GM12878 (cell line): ENCODE data around the gene RAP1GAP. TPM values are rescaled to one million over a fixed set of nuclear protein-coding genes. Genes with fewer than 3 reads are reported as not detected.

ENCODE experiments used
- ATAC-seq: fragments of 200-7000 bp; cut with Tn5 transposase; 3 replicates; pipeline ENCODE4 v1.9.1; 2020; ENCODE audit warnings: mild to moderate bottlenecking, moderate library complexity
- BruUV-seq: library from RNA; stranded (reverse); fragments of 400-500 nt; replicated peaks from 2 replicates; lab custom pipeline; 2021; lab: Mats Ljungman, UMichigan
- CTCF ChIA-PET: fragments of 300-600 bp; sonication (Branson Sonifier 250); formaldehyde crosslinking; extraction: SDS; loops from one replicate; lab custom pipeline; 2021; ENCODE audit warnings: inconsistent platforms; lab: Yijun Ruan, JAX
- POLR2A ChIA-PET: fragments of 350-600 bp; formaldehyde crosslinking; extraction: SDS; loops from one replicate; lab custom pipeline; 2021; ENCODE audit warnings: inconsistent platforms; lab: Charles Lee
- RAD21 ChIA-PET: fragments of 300-600 bp; sonication (Branson Sonifier 250); formaldehyde crosslinking; loops from one replicate; lab custom pipeline; 2023; ENCODE audit warnings: antibody characterized with exemption; ENCODE audit not compliant: unreplicated experiment; lab: Charles Lee
- SMC1A ChIA-PET: fragments of 300-600 bp; sonication (Branson Sonifier 250); formaldehyde crosslinking; loops from one replicate; lab custom pipeline; 2023; ENCODE audit not compliant: unreplicated experiment, uncharacterized antibody; lab: Charles Lee
- DNase-seq: peaks from one replicate; pipeline ENCODE4 v3.0.0-alpha.2; 2011; ENCODE audit warnings: low read depth, low spot score
- FAIRE-seq: peaks from 3 replicates; lab custom pipeline; 2011; peaks lifted over from hg19 to GRCh38; lab: Jason Lieb, UNC
- H2AFZ ChIP-seq: 2 replicates; pipeline ENCODE4 v1.6.0; 2011; ENCODE audit warnings: low read depth, low read length, control low read depth; ENCODE audit not compliant: control insufficient read depth
- H3K27ac ChIP-seq: 2 replicates; pipeline ENCODE4 v1.5.1; 2011; ENCODE audit warnings: control low read depth; ENCODE audit not compliant: control insufficient read depth, insufficient read depth
- H3K27me3 ChIP-seq, 2 experiments: replicated peaks in 1 of 2; 2 replicates each; pipeline versions ENCODE4 v1.6.0 to v1.6.1; 2011; ENCODE audit warnings: low read length in 1 of 2; ENCODE audit not compliant: control insufficient read depth in 2 of 2, insufficient read depth in 2 of 2
- H3K36me3 ChIP-seq, 2 experiments: 2 replicates each; pipeline ENCODE4 v1.5.1; 2011; ENCODE audit warnings: low read length in 1 of 2; ENCODE audit not compliant: control insufficient read depth in 2 of 2, insufficient read depth in 2 of 2
- H3K4me1 ChIP-seq: 2 replicates; pipeline ENCODE4 v1.6.1; 2011; ENCODE audit warnings: mild to moderate bottlenecking, low read length, moderate library complexity, mixed read lengths; ENCODE audit not compliant: control insufficient read depth, insufficient read depth
- H3K4me2 ChIP-seq: 2 replicates; pipeline ENCODE4 v1.6.0; 2011; ENCODE audit warnings: control low read depth; ENCODE audit not compliant: control insufficient read depth, insufficient read depth
- H3K4me3 ChIP-seq: fragments of 200-600 bp; sonication (generic); 2 replicates; pipeline ENCODE4 v1.5.1; 2016
- H3K79me2 ChIP-seq: 2 replicates; pipeline ENCODE4 v1.6.0; 2011; ENCODE audit warnings: low read length; ENCODE audit not compliant: control insufficient read depth, insufficient read depth
- H3K9ac ChIP-seq: 2 replicates; pipeline ENCODE4 v1.8.0; 2011; ENCODE audit warnings: low read length, control low read depth, mixed read lengths; ENCODE audit not compliant: control insufficient read depth, insufficient read depth
- H3K9me3 ChIP-seq: replicated peaks from 3 replicates; pipeline ENCODE4 v1.5.1; 2011; ENCODE audit warnings: mild to moderate bottlenecking, low read length; ENCODE audit not compliant: control insufficient read depth, insufficient read depth
- H4K20me1 ChIP-seq: 2 replicates; pipeline ENCODE4 v1.6.0; 2011; ENCODE audit not compliant: control insufficient read depth, insufficient read depth
- CEBPB ChIP-seq, 2 experiments: fragments of 150-350 bp in 1 of 2; IDR thresholded peaks; 2 replicates each; pipeline ENCODE4 v1.6.1; 2012 to 2014; ENCODE audit warnings: low read depth in 2 of 2, low read length in 2 of 2, borderline replicate concordance in 1 of 2, inconsistent platforms in 1 of 2
- JUND ChIP-seq: IDR thresholded peaks from 2 replicates; pipeline ENCODE4 v1.6.1; 2012; ENCODE audit warnings: low read depth, mild to moderate bottlenecking, low read length, improper control_type of control experiment, moderate library complexity
- NR2C2 ChIP-seq: IDR thresholded peaks from 2 replicates; pipeline ENCODE4 v1.6.1; 2011; ENCODE audit warnings: borderline replicate concordance, low read depth; ENCODE audit not compliant: control insufficient read depth, insufficient read length
- PBX3 ChIP-seq: IDR thresholded peaks from 2 replicates; pipeline ENCODE4 v1.6.1; 2011; ENCODE audit warnings: mild to moderate bottlenecking, low read depth, low read length, moderate library complexity; ENCODE audit not compliant: insufficient replicate concordance
- PRDM15 ChIP-seq: fragments of 450-650 bp; formaldehyde crosslinking; IDR thresholded peaks from 2 replicates; pipeline ENCODE4 v1.4.0; 2020; ENCODE audit warnings: mild to moderate bottlenecking, moderate library complexity
- RAD51 ChIP-seq: fragments of 450-650 bp; IDR thresholded peaks from 2 replicates; pipeline ENCODE4 v1.6.1; 2016; ENCODE audit warnings: moderate library complexity, mild to moderate bottlenecking, inconsistent platforms
- SMC3 ChIP-seq: IDR thresholded peaks from 2 replicates; pipeline ENCODE4 v1.6.1; 2011; ENCODE audit warnings: low read length, improper control_type of control experiment, borderline replicate concordance
- SUZ12 ChIP-seq: fragments of 200-600 bp; sonication (generic); IDR thresholded peaks from one replicate; pipeline ENCODE4 v1.6.1; 2018; ENCODE audit warnings: antibody characterized with exemption, mild to moderate bottlenecking; ENCODE audit not compliant: unreplicated experiment
- ZBTB33 ChIP-seq: fragments of 450-650 bp; IDR thresholded peaks from 2 replicates; pipeline ENCODE4 v1.6.1; 2017; ENCODE audit warnings: mild to moderate bottlenecking
- WGBS: methylation state at CpG from one replicate; pipeline ENCODE4 v1.1.6; 2016; ENCODE audit warnings: low lambda C conversion rate; ENCODE audit not compliant: insufficient replicate concordance, insufficient coverage; ENCODE audit errors: missing lambda C conversion rate; 5-methylcytosine and 5-hydroxymethylcytosine counted together
- in situ Hi-C: fragments of 300-500 bp; cut with MboI; formaldehyde crosslinking; loops from 9 replicates; pipeline ENCODE4 v1.14.3; 2018; ENCODE audit warnings: mixed read lengths
- intact Hi-C: fragments of 100-400 bp; cut with micrococcal nuclease; formaldehyde crosslinking; loops from one replicate; pipeline ENCODE4 v1.14.2; 2022; ENCODE audit not compliant: unreplicated experiment
- polyA plus RNA-seq, 11 experiments: library from polyadenylated mRNA; depleted of rRNA in 4 of 11; unstranded in 6 of 11; stranded (reverse) in 5 of 11; fragments of >200 nt; fragmentation: Nextera tagmentation in 4 of 11; fragmentation: Illumina TruSeq in 1 of 11; extraction: Ambion mirVana in 4 of 11; extraction: Trizol in 1 of 11; gene quantifications; 1 replicate in 1 of 11; 2 replicates in 10 of 11; pipeline versions ENCODE4 v1.2.1 to v1.2.3, GENCODE V29; 2011 to 2016; ENCODE audit warnings: inconsistent platforms in 2 of 11, missing spikeins in 2 of 11, low read depth in 1 of 11
- total RNA-seq, 4 experiments: library from RNA; depleted of rRNA in 3 of 4; stranded (reverse); fragments of >200 nt in 3 of 4; fragmentation: Illumina TruSeq in 1 of 4; extraction: Trizol in 1 of 4; gene quantifications; 2 replicates each; pipeline versions ENCODE4 v1.2.1 to v1.2.3, GENCODE V29; 2013 to 2021
- TF ChIP-seq, protein P1 (sequence below): fragments of 450-650 bp; conservative IDR thresholded peaks from 2 replicates; pipeline ENCODE4 v1.6.1; 2017; ENCODE audit warnings: mild to moderate bottlenecking, moderate library complexity

The RAP1GAP gene
- total and polyA plus RNA-seq, 10 of the 15 experiments (the other 5 are each of a cell fraction or from before 2014, with no cell fraction given): 0.04 to 0.96 (median 0.09) TPM; not detected in 3

DNA sequence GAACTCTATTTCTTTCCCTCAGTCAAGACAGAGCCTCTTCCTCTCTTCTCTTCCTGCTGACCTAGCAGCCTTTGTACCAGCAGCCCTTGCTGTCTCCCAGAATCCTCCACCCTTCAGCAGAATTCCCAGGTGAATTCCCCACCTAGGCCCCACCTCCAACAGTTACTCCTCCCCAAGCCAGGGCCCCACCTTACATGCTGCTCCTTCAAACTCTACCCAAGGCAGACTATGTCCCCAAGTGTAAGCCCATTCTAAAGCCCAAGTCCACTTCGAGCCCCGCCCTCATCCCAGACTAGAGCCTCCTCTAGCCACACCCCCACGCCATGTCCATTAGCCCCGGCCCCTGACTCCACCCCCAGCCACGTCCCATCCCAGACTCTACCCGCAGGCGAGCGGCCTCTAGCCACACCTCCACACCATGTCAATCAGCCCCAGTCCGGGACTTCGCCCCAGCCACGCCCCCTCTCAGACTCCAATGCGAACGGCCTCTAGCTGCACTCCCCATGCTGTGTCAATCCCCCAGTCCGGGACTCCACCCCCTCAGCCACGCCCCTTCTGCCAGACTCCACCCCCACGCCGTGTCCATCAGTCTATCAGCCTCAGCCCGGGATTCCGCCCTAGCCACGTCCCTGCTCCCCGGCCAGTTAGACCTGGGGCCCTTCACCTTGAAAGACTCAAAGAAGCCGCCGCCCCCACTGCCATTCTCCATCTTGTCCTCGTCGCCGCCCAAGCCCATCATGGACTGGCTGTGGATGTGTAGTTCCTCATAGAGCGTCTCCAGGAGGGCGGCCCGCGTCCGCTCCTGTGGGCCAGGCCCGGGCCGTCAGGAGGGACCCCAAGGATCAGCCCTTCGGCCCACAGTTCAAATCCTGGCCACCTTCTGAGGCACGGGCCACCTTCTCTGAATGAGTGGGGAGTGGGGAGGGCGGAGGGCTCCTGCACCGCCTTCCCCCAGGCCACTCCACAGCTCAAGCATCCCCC is 61.3 kb downstream of the RAP1GAP start (continued):
- TF ChIP-seq ZBTB33 (no peak), PBX3 (peak; percentile 92)

- ChIA-PET POLR2A (no interaction called here), SMC1A (no interaction called here), RAD21 (no interaction called here), CTCF (no interaction called here)
- H3K4me1 ChIP-seq: no peaks in the 10 kb centered on the region
- in situ Hi-C loops: no loop called here
- H3K4me3 ChIP-seq: no peak overlapping the region
- no peak for ATAC-seq
- no peaks in the 10 kb centered on the region for H3K9me3 ChIP-seq
- no peaks in the 10 kb centered on the region for H3K36me3 ChIP-seq
- no TSS peak for BruUV-seq
- H3K27ac ChIP-seq: no peak overlapping the region
- no peaks in the 10 kb centered on the region for H4K20me1 ChIP-seq
- FAIRE-seq: no peak
- DNase-seq: no peak
- H3K9ac ChIP-seq: no peak overlapping the region
- intact Hi-C loops: no loop called here
- H2AFZ ChIP-seq: no peak overlapping the region
- no peaks in the 10 kb centered on the region; a peak in 1 of 4 replicates for H3K27me3 ChIP-seq
- no peaks in the 10 kb centered on the region for H3K79me2 ChIP-seq
- H3K4me2 ChIP-seq: no peak overlapping the region
- 69% methylated on average over 7 of the region's 15 CpGs for WGBS
- TF ChIP-seq RAD51 (no peak), NR2C2 (no peak), JUND (no peak), CEBPB (IDR thresholded peaks at IDR 0.05; ENCODE audit: borderline replicate concordance in 1 of 2, low read depth in 2 of 2, low read length in 2 of 2) (no peak), SUZ12 (no peak), PRDM15 (CRISPR knock-in tag) (no peak), SMC3 (no peak)
- TF ChIP-seq, protein P1, sequence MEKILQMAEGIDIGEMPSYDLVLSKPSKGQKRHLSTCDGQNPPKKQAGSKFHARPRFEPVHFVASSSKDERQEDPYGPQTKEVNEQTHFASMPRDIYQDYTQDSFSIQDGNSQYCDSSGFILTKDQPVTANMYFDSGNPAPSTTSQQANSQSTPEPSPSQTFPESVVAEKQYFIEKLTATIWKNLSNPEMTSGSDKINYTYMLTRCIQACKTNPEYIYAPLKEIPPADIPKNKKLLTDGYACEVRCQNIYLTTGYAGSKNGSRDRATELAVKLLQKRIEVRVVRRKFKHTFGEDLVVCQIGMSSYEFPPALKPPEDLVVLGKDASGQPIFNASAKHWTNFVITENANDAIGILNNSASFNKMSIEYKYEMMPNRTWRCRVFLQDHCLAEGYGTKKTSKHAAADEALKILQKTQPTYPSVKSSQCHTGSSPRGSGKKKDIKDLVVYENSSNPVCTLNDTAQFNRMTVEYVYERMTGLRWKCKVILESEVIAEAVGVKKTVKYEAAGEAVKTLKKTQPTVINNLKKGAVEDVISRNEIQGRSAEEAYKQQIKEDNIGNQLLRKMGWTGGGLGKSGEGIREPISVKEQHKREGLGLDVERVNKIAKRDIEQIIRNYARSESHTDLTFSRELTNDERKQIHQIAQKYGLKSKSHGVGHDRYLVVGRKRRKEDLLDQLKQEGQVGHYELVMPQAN: no peak
Observed at GRCh38 chr1:21605964-21606705, 63.0 kb downstream of the RAP1GAP start.
